SU-DHL-6 (cell line): ENCODE data around the gene PHACTR1.

Experiments used
- H2AFZ ChIP-seq: fragments of 200-600 bp; sonication (generic); 2 replicates; pipeline ENCODE4 v1.6.1; 2014; ENCODE audit warnings: low read depth, mild to moderate bottlenecking, moderate library complexity, mixed read lengths, antibody characterized with exemption, low read length; ENCODE audit not compliant: severe bottlenecking
- H3F3A ChIP-seq: fragments of 200-600 bp; shearing (Covaris generic); 2 replicates; pipeline ENCODE4 v1.6.0; 2016; ENCODE audit warnings: antibody characterized with exemption, mild to moderate bottlenecking; ENCODE audit not compliant: insufficient read depth
- H3K27ac ChIP-seq: fragments of 200-600 bp; sonication (generic); 2 replicates; pipeline ENCODE4 v1.5.1; 2016; ENCODE audit warnings: low read depth, mild to moderate bottlenecking, low read length, moderate library complexity, mixed read lengths
- H3K27me3 ChIP-seq: fragments of 200-600 bp; sonication (generic), shearing (Covaris generic); 2 replicates; pipeline ENCODE4 v1.6.0; 2014; ENCODE audit warnings: mild to moderate bottlenecking, low read length
- H3K36me3 ChIP-seq: fragments of 200-600 bp; sonication (generic); 2 replicates; pipeline ENCODE4 v1.6.1; 2014; ENCODE audit warnings: mild to moderate bottlenecking, low read length, mixed read lengths
- H3K4me2 ChIP-seq: fragments of 300-600, 200-600 bp; shearing (Covaris generic), sonication (generic); 2 replicates; pipeline ENCODE4 v1.6.0; 2014; ENCODE audit warnings: low read length, low read depth, mild to moderate bottlenecking; ENCODE audit not compliant: poor library complexity, severe bottlenecking
- H3K4me3 ChIP-seq: fragments of 200-600 bp; sonication (generic); 2 replicates; pipeline ENCODE4 v1.5.1; 2014; ENCODE audit warnings: antibody characterized with exemption, low read length, mild to moderate bottlenecking, mixed read lengths; ENCODE audit not compliant: insufficient read depth, poor library complexity, severe bottlenecking
- H3K79me2 ChIP-seq: fragments of 200-600 bp; sonication (generic); 2 replicates; pipeline ENCODE4 v1.6.1; 2014; ENCODE audit warnings: mild to moderate bottlenecking, low read length, moderate library complexity; ENCODE audit not compliant: insufficient read depth
- H3K9ac ChIP-seq: fragments of 200-600 bp; sonication (generic); 2 replicates; pipeline ENCODE4 v1.7.0; 2014; ENCODE audit warnings: mild to moderate bottlenecking, low read length
- H3K9me2 ChIP-seq: fragments of 200-600 bp; sonication (generic); replicated peaks from 2 replicates; pipeline ENCODE4 v1.6.1; 2014; ENCODE audit warnings: low read length; ENCODE audit not compliant: insufficient read depth
- H3K9me3 ChIP-seq: fragments of 200-600 bp; sonication (generic); 2 replicates; pipeline ENCODE4 v1.6.1; 2014; ENCODE audit warnings: low read length, mixed read lengths; ENCODE audit not compliant: insufficient read depth
- H4K20me1 ChIP-seq: fragments of 200-600 bp; sonication (generic); 2 replicates; pipeline ENCODE4 v1.6.1; 2014; ENCODE audit warnings: low read depth, mild to moderate bottlenecking, antibody characterized with exemption, low read length, moderate library complexity, mixed read lengths
- EZH2phosphoT487 ChIP-seq: fragments of 200-600 bp; sonication (generic), shearing (Covaris generic); conservative IDR thresholded peaks from 2 replicates; pipeline ENCODE4 v1.6.1; 2018; ENCODE audit warnings: mild to moderate bottlenecking, antibody characterized with exemption, low read length, moderate library complexity, mixed read lengths
- TF ChIP-seq, protein P1 (sequence below): fragments of 200-600 bp; sonication (generic); IDR thresholded peaks from one replicate; pipeline ENCODE4 v1.5.1; 2017; ENCODE audit warnings: antibody characterized with exemption, mild to moderate bottlenecking, low read length, moderate library complexity; ENCODE audit not compliant: insufficient read depth, poor library complexity, severe bottlenecking

Gene PHACTR1

DNA sequence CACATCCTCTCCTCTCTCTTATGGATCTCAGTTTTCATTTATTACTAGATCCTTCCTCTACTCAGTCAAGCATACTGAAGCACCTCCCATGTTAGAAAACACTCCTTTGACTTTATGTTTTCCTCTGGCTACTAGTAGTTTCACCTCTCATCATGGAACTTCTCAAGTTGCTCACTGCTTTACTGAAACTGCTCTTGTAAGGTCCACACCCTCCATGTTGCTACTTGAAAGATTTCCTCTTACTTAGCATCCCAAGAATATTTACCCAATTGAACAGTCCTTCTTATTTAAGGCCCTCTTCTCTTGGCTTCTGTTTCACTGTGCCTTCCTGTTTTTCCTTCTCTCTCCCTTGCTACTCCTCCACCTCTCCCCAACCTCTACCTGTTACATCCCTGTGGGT is 381.4 kb downstream of the PHACTR1 start:
- Histone ChIP-seq H3K27ac (no peak overlapping the region), H3K36me3 (no peaks in the 10 kb centered on the region)
- no peak for TF ChIP-seq EZH2phosphoT487
- TF ChIP-seq, protein P1, sequence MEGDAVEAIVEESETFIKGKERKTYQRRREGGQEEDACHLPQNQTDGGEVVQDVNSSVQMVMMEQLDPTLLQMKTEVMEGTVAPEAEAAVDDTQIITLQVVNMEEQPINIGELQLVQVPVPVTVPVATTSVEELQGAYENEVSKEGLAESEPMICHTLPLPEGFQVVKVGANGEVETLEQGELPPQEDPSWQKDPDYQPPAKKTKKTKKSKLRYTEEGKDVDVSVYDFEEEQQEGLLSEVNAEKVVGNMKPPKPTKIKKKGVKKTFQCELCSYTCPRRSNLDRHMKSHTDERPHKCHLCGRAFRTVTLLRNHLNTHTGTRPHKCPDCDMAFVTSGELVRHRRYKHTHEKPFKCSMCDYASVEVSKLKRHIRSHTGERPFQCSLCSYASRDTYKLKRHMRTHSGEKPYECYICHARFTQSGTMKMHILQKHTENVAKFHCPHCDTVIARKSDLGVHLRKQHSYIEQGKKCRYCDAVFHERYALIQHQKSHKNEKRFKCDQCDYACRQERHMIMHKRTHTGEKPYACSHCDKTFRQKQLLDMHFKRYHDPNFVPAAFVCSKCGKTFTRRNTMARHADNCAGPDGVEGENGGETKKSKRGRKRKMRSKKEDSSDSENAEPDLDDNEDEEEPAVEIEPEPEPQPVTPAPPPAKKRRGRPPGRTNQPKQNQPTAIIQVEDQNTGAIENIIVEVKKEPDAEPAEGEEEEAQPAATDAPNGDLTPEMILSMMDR = no peak

DNA sequence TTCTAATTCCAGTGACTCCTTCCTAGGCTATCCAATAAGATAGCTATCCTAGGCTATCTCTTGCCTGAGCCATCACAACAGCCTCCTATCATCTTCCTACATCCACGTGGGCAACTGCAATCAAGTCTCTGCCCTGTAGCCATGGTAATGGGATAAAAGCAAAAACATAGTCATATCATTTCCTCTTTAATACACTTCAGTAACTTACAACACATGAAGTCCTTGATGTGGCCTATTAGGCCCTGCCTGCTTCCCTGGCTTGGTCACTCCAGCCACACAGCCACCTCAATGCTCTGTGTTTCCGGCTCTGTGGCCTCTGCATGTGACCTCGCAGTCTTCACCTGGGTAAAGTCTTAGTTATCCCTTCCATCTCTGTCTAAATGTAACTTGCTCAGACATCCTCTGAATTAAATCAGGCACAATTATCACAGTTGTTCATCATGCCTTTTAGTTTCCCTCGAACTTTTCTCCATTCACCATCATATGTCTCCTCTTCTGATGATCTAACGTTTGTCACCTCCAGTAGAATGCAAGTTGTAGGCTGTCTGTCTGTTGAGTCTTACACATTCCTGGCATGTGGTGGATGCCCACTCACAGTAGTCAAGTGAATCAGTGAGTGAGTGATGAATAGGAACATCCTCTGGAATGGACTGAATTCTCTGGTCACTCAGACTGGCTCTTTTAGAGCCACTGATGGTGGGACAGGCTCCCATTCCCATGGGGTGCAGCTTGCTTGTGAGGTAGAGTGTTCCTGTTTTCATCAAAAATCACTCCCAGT is 382.4 kb downstream of the PHACTR1 start:
- Histone ChIP-seq H3F3A (no peaks in the 10 kb centered on the region), H3K36me3 (no peaks in the 10 kb centered on the region), H3K9me3 (no peaks in the 10 kb centered on the region), H3K4me3 (no peak overlapping the region), H3K9ac (no peak overlapping the region), H3K79me2 (no peaks in the 10 kb centered on the region), H3K4me2 (no peak overlapping the region), H3K27me3 (no peaks in the 10 kb centered on the region), H3K27ac (no peak overlapping the region), H3K9me2 (no peaks in the 10 kb centered on the region), H2AFZ (no peak overlapping the region), H4K20me1 (no peaks in the 10 kb centered on the region)
- no peak for TF ChIP-seq EZH2phosphoT487
- TF ChIP-seq, protein P1 = no peak

More for the DNA sequence above, 381.4 kb downstream of the PHACTR1 start:
- Histone ChIP-seq H3K4me3 (no peak overlapping the region), H3K27me3 (no peaks in the 10 kb centered on the region), H3F3A (no peaks in the 10 kb centered on the region), H3K9ac (no peak overlapping the region), H3K4me2 (no peak overlapping the region), H3K79me2 (no peaks in the 10 kb centered on the region), H4K20me1 (no peaks in the 10 kb centered on the region), H3K9me3 (no peaks in the 10 kb centered on the region), H3K9me2 (no peaks in the 10 kb centered on the region), H2AFZ (no peak overlapping the region)

DNA sequence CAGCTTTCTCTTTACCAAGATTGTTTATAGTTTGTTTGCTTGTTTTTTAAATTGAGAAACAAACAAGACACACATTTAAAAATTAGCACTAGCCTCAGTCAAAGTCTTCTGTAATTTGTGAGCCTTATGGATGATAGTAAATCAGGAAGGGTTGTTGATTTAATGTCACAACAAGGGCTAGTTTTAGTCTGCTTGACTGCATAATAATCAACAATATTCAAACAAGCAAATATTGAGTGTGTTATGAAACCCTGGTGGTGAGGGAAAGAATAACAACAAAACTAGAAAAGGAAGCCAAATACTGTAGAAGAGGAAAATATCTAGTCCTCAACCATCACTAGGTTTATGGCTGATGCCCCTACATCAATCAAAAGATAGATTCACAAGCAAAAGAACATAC is 383.2 kb downstream of the PHACTR1 start:
- Histone ChIP-seq H3K9ac (no peak overlapping the region), H3K9me2 (no peaks in the 10 kb centered on the region), H3K36me3 (no peaks in the 10 kb centered on the region), H3K4me2 (no peak overlapping the region), H2AFZ (no peak overlapping the region), H3F3A (no peaks in the 10 kb centered on the region), H3K9me3 (no peaks in the 10 kb centered on the region), H3K27ac (no peak overlapping the region), H3K27me3 (no peaks in the 10 kb centered on the region), H3K4me3 (no peak overlapping the region), H3K79me2 (no peaks in the 10 kb centered on the region), H4K20me1 (no peaks in the 10 kb centered on the region)
- no peak for TF ChIP-seq EZH2phosphoT487
- TF ChIP-seq, protein P1 = peak; percentile 14
